H1 (cell line): ENCODE data around the gene PPIL3. TPM values are rescaled to one million over a fixed set of nuclear protein-coding genes. Genes with fewer than 3 reads are reported as not detected.

ENCODE experiments used
- BACH1 ChIP-seq: IDR thresholded peaks from 2 replicates; pipeline ENCODE4 v1.6.1; 2012; ENCODE audit warnings: low read length, improper control_type of control experiment
- EZH2 ChIP-seq: fragments of 200-600 bp; sonication (generic); IDR thresholded peaks from 2 replicates; pipeline ENCODE4 v1.7.1; 2012; ENCODE audit warnings: low read depth, mild to moderate bottlenecking, moderate library complexity, low read length, inconsistent platforms; ENCODE audit not compliant: severe bottlenecking
- HDAC2 ChIP-seq, 2 experiments: fragments of 300-600 bp in 1 of 2; sonication (generic) in 1 of 2; IDR thresholded peaks; 2 replicates each; pipeline ENCODE4 v1.6.1; 2011 to 2012; ENCODE audit warnings: low read depth in 2 of 2, low read length in 2 of 2, mild to moderate bottlenecking in 2 of 2, moderate library complexity in 2 of 2, borderline replicate concordance in 1 of 2, inconsistent platforms in 1 of 2
- JUND ChIP-seq: IDR thresholded peaks from 2 replicates; pipeline ENCODE4 v1.6.1; 2011; ENCODE audit warnings: mild to moderate bottlenecking, improper control_type of control experiment, low read length
- RXRA ChIP-seq: IDR thresholded peaks from 2 replicates; pipeline ENCODE4 v1.6.1; 2011; ENCODE audit warnings: low read depth, mild to moderate bottlenecking, low read length, moderate library complexity; ENCODE audit not compliant: insufficient read depth
- polyA plus RNA-seq, 7 experiments: library from polyadenylated mRNA; depleted of rRNA in 3 of 7; stranded (reverse) in 5 of 7; unstranded in 2 of 7; fragments of >200 nt in 5 of 7; fragments of 200-250 nt in 2 of 7; gene quantifications; 1 replicate in 5 of 7; 2 replicates in 1 of 7; 4 replicates in 1 of 7; pipeline versions ENCODE4 v1.2.1 to v1.2.3, GENCODE V29; 2011 to 2013; ENCODE audit warnings: missing spikeins in 2 of 7, mixed read lengths in 2 of 7
- total RNA-seq: library from RNA; stranded (reverse); fragmentation: NEBNext Ultra II Directional; extraction: Animal tissue kit (Norgen Biotek cat#: 25700); gene quantifications from 2 replicates; pipeline ENCODE4 v1.2.1, GENCODE V29; 2021
- TF ChIP-seq, protein P1 (sequence below): IDR thresholded peaks from 2 replicates; pipeline ENCODE4 v1.6.1; 2012; ENCODE audit warnings: inconsistent platforms
- TF ChIP-seq, protein P2 (sequence below), 3 experiments: IDR thresholded peaks; 1 replicate in 2 of 3; 2 replicates in 1 of 3; pipeline versions ENCODE4 v1.5.1 to v1.6.1; 2011; ENCODE audit warnings: low read length in 3 of 3, mild to moderate bottlenecking in 3 of 3, inconsistent platforms in 2 of 3, low read depth in 1 of 3, moderate library complexity in 1 of 3; ENCODE audit not compliant: insufficient read depth in 1 of 3; ENCODE audit errors: control extremely low read depth in 1 of 3

PPIL3 gene
- total and polyA plus RNA-seq, 2 of the 8 experiments (the other 6 are each of a cell fraction or from before 2014, with no cell fraction given): 30.4 to 48.7 TPM

DNA sequence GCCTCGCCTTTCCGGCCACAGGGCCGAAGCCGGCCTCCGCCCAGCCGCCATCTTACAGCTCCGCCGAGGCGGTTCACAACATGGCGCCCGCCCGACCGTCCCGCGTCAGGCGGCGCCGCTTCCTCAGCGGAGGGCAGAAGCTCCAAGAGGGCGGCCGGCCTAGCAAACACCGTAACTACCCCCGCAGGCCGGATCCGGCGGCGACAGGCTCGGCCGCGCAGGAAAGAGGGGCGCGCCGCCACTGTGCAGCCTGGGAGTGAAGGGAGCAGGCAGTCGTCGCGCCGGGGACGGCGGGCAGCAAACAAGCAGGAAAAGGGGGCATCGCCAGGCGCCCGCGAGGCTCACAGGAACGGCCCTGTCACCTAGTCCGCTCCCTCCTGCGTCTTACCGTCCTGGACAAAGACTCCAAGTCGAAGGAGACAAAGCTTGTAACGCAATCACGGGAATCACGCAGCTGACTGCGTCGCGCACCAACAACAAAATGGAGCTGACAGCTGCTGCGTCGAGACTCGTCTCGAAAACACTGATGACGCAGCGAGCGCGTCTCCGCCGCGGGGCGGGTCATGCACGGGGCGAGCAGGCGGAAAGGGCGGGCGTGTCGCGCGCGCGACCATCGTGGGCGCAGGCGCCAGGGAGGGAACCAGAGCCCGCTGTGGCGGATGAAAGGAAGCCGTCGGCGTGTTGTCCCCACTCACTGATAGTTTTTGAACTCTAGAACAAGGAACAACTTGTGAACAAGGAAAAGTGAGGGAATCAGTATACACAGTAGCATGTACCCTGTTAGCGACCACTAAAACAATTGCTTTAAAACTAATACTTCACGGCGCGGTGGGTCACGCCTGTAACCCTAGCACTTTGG lies 24.5 kb downstream of the PPIL3 start, which contains the start of gene CLK1 (continued):
- TF ChIP-seq JUND (no peak), EZH2 (no peak), HDAC2 (IDR thresholded peaks at IDR 0.05; ENCODE audit: borderline replicate concordance in 1 of 2, low read depth in 2 of 2, low read length in 2 of 2) (peak; percentile 91 to 97; a peak in 2 of 4 replicates), RXRA (no peak), BACH1 (peak; percentile 75)
- TF ChIP-seq, protein P1, sequence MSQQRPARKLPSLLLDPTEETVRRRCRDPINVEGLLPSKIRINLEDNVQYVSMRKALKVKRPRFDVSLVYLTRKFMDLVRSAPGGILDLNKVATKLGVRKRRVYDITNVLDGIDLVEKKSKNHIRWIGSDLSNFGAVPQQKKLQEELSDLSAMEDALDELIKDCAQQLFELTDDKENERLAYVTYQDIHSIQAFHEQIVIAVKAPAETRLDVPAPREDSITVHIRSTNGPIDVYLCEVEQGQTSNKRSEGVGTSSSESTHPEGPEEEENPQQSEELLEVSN: peak; percentile 67
- TF ChIP-seq, protein P2, sequence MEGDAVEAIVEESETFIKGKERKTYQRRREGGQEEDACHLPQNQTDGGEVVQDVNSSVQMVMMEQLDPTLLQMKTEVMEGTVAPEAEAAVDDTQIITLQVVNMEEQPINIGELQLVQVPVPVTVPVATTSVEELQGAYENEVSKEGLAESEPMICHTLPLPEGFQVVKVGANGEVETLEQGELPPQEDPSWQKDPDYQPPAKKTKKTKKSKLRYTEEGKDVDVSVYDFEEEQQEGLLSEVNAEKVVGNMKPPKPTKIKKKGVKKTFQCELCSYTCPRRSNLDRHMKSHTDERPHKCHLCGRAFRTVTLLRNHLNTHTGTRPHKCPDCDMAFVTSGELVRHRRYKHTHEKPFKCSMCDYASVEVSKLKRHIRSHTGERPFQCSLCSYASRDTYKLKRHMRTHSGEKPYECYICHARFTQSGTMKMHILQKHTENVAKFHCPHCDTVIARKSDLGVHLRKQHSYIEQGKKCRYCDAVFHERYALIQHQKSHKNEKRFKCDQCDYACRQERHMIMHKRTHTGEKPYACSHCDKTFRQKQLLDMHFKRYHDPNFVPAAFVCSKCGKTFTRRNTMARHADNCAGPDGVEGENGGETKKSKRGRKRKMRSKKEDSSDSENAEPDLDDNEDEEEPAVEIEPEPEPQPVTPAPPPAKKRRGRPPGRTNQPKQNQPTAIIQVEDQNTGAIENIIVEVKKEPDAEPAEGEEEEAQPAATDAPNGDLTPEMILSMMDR (IDR thresholded peaks at IDR 0.05; ENCODE audit: control extremely low read depth in 1 of 3, insufficient read depth in 1 of 3, low read depth in 1 of 3, low read length in 3 of 3): no peak
